Effector CD8-positive, alpha-beta T cell (primary cell): Measurements from ENCODE around the gene FBXW12.

Source experiments
- DNase-seq: peaks from one replicate; lab custom pipeline; 2025; lab: John Stamatoyannopoulos, UW

FBXW12 gene

GRCh38 chr3:48407542-48408099, 35.6 kb downstream of the FBXW12 start:
- DNase-seq = no peak

GRCh38 chr3:48408823-48409281, 36.8 kb downstream of the FBXW12 start:
- DNase-seq = no peak

DNA sequence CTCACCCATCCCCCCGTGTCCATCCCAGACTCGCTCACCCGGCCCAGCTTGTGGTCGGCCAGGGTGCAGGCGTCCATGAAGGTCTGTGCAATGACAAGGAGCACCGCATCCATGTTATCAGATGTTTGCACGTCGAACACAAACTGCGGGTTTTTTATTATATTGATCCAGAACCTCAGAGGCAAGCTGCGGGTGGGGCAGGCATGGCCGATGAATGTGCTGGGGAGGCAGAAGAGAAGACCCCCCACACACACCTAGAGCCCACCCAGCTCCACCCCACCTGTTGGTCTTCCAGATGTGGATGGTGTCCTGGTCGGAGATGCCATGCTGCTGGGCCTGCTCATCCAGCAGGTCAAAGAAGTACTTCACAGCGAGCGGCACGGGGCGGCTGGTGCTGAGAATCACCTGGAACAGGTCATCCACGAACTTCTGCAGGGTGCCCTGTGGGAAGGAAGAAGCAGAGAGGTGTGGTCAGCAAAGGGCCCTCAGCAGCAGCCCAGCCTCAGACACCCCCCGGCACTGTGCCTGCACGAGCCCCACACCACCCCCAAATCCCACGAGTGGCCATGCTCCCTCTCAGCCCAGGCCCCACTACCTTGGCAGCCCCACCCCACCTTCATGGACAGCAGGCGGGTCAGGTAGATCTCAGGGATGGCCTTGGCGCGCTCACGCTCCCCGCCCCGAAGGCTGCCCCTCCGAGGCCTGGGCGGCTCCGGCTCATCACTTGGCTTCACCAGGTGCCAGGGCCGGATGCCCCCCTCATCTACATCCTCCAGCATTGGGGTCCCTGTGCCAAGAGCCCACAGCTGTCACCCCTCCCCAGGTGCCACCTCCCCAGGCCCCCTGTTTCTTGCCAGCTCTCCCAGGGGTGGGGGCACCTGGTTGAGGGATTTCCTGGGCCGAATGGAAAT, 37.5 kb downstream of the FBXW12 start:
- no peak for DNase-seq

DNA sequence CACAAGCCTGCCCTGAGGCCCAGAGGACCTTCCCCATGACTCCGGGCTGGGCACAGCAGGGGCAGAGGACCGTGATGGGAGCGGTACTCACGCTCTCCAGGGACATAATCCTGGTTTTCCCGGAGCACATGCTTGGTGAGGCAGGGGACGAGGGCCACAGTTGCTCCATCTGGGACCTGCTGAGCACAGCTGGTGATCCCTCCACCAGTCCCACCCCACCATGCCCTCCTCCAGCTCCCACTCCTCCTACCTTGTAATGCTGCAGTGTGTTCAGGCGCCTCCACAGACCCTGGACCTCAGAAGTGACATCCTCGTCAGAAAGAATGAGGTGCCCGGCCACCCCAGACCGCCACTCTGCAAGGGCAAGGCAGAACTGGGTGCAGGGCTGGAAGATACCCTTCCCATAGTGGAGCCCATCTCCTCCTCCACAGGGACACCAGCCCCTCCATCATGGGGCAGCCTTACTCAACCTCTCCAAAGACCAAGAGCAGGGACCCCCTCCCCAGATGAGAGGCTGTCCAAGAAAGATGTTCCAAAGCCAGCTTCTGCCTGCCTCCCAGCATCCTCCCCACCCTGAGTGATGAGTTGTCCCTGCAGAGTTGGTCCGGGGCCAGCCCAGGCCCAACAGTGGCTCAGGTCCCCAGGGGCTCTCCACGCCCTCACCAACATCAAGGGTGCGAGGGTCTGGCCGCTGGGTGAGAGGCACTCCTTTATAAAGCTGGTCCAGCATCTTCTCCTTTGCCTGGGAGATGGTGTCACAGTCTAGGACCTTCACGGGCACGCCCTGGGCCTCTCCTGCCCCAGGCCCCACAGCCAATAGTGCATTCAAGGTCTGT, 38.4 kb downstream of the FBXW12 start:
- DNase-seq = no peak

DNA sequence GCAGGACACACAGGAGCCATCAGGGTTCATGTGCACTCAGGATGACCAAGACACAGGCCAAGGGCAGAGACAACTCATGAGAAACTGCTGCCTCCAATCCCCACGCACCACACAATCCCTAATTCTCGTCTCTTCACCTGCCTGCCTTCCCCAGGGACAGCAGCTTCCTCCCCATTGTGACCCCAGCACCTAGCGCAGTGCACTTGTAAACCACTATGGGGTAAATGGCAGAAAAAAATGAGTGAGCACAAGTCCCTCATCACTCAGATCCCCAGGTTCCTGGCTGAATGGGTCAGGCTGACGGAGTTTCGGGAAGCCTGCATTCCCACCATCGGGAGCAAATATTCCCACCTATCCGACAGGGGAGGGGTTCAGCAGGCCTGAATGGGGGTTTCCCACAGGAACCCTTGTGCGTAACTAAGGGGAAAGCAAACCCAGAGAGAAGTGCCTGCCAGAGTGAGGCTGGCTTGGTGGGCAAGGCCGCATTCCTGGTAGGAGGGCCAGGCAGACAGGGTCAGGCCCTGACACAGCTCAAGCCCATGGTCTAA, 39.1 kb downstream of the FBXW12 start:
- DNase-seq = no peak

GRCh38 chr3:48411606-48412374, 39.8 kb downstream of the FBXW12 start:
- DNase-seq = no peak

DNA sequence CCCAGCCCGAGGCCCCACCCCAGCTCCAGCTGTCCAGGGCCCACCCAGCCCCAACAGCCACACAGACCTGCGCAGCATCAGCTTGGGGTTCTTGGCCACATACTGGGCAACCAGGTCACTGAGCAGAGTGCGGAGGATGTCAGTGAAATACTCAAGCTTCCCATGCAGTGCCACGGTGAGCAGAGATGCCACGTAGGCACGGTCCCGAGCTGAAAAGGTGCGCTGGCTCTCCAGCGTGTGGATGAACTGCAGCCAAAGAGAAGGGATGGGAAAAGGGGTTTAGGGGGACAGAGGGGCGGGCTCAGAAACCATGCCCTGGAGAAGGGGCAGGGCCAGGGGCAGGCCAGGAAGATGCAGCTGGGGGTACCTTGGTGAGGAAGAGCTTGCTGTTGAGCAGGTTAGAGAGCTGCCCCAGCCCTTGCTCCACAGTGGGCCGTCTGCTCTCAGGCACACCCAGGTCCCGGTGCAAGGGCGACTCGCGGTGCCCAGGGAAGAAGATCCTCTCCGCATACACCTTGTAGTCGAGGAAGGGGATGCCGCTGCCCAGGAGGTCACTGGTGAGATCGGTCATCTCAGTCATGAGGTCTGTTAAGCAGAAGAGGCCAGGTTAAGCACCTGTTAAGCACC, 40.5 kb downstream of the FBXW12 start:
- no peak for DNase-seq

- DNase-seq = no peak
Observed at GRCh38 chr3:48413086-48413485, 41.1 kb downstream of the FBXW12 start.

- no peak for DNase-seq
Observed at GRCh38 chr3:48413611-48414010, 41.6 kb downstream of the FBXW12 start.

GRCh38 chr3:48414376-48415250, 42.6 kb downstream of the FBXW12 start:
- DNase-seq = no peak

DNA sequence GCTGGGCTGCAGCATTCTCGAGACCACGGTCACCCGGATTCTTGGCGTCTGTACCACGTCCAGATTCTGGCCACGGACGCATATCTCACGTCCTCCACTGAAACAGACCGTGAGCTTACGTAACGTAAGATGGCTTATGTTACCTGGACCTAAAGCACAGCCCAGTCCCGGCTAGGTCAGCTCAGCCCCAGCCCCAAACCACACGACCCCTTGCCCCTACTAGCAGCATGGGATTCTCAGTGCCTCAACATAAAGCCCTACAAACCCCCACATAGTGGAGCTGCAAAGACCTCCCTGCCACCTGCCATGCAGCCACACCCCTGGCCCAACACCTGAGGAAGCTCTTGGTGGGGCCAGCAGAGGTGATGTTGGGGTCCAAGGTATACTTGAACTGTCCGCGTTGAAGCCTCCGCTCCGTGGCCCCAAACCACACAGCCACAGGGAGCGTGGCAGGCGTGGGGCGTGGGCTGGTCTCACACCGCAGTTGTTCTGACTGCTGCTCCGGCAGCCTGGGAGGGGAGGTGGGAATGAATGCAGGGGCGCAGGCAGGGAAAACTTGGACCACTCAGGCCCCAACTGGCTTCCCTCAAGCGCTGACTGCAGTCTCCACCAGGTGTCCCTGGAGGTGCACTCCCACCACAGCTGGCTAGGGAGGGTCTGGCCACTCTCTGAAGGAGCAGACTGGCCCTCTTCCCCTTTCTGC, 43.4 kb downstream of the FBXW12 start:
- DNase-seq = no peak

- no peak for DNase-seq
Observed at GRCh38 chr3:48416091-48416505, 44.1 kb downstream of the FBXW12 start.

DNA sequence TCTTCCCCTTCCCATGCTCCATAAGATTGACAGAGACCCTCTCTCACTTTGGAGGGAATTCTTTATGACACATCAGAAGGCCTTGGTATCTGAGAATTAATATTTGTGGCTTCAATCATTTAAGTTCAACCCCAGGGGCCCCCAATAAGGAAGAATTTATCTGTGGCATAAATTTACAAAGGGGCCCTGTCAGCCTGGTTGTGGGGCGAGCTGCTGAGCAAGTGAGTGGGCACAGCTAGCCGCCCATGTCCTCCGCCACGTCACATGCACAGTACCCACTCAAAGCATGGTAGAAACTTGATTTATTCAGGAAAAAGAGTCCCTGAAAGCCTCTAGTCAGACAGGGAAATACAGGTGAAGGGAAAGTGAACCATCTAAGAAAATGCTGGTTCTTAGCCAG, 44.5 kb downstream of the FBXW12 start:
- no peak for DNase-seq

DNA sequence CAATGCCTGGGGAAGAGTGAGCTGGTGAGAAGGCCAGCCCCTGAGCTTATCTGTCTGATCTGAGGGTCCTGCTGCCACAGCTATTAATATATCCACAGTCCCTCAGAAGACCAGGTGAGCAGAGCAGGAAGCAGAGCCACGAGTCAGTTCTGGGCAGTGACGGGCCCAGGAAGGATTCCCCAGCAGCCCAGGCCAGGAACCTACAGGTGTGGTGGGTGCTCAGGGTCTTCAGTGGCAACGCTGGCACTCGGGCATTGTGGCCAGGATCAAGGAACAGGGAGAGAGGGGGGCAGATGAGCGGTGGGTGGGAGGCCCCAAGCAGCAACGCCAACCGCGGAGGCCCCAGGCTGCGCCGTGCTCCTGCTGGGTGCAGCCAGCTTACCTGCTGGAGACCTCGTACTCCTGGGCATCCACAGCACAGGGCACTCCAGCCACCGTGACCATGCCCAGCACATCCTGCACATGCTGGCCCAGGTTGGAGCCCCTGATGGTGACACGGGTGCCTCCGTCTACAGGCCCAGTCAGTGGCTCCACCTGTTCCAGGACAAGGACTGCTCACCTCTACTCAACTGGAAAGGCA, 45.6 kb downstream of the FBXW12 start:
- no peak for DNase-seq

GRCh38 chr3:48418140-48418539, 46.1 kb downstream of the FBXW12 start:
- DNase-seq = no peak

DNA sequence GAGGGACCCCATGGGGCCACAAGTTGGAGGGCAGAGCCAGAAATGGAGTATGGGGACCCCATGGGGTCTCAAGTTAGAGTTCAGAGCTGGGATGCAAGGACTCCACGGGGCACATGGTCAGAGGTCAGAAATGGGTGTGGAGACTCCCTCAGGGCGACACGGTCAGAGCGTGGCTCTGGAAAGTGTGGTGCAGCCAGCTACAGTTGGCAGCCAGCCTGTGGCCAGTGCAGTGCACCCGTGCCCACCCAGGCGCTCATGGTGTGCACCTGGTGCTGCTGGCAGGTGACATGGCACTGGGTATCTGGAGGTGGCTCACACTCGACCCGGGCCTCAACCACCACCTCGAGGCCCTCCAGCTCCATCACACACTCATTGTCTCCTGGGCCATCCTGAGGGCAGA, 46.6 kb downstream of the FBXW12 start:
- DNase-seq = no peak

GRCh38 chr3:48419149-48419548, 47.1 kb downstream of the FBXW12 start:
- no peak for DNase-seq

GRCh38 chr3:48419597-48419996, 47.6 kb downstream of the FBXW12 start:
- no peak for DNase-seq

DNA sequence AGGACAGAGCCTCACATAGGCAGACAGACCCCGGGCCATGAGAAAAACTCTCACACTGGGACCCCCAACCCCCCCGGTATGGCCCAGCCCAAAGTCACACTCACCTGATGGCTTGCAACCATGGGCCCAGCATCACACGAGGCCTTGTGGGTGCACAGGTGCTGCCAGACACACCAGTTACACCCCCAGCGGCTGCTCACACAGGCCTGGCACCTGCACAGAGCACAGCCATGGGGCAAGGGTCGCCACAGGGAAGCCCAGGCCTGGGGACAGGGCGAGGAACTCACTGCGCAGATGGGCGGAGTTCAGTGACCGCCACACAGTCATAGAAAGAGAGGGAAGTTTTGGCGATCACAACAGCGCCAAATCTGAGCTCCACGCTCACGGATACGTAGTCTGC, 48.5 kb downstream of the FBXW12 start:
- DNase-seq = no peak
